Gastrocnemius medialis (tissue), 4 donors: ENCODE results near the gene MYCN.

Source experiments
- POLR2A ChIP-seq, 2 donors: fragments of 450-650 bp; IDR thresholded peaks; one replicate each; pipeline ENCODE4 v1.6.1; 2017; ENCODE audit warnings: antibody characterized with exemption in 2 of 2, mild to moderate bottlenecking in 2 of 2, moderate library complexity in 2 of 2
- TF ChIP-seq, protein P1 (sequence below), 5 experiments: fragments of 450-650 bp in 3 of 5; fragments of 200-600 bp in 2 of 5; sonication (generic) in 2 of 5; IDR thresholded peaks in 4 of 5; conservative IDR thresholded peaks in 1 of 5; 1 replicate in 4 of 5; 2 replicates in 1 of 5; pipeline ENCODE4 v1.5.1; 2016 to 2019; ENCODE audit warnings: antibody characterized with exemption in 5 of 5, mild to moderate bottlenecking in 3 of 5, moderate library complexity in 3 of 5

DNA sequence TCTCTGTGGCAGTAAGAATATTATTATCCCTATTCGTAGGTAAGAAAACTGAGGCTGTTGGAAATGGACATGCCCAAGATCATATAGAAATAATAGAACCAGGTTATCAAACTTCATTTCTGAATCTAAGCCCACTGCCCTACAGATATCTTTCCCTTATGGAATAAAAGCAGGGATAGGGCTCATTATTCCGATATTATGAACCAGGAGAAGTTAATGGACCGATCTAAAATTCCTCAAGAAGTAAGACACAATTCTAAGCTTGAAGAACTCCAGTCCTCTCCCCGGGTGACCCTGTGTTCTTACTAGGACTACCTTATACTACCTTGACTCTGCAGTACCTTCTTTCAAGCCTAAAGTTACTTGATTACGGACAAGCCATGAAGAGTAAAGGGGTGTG, 8.4 kb upstream of the MYCN start:
- no peak for TF ChIP-seq POLR2A (IDR thresholded peaks at IDR 0.05)
- TF ChIP-seq, protein P1, sequence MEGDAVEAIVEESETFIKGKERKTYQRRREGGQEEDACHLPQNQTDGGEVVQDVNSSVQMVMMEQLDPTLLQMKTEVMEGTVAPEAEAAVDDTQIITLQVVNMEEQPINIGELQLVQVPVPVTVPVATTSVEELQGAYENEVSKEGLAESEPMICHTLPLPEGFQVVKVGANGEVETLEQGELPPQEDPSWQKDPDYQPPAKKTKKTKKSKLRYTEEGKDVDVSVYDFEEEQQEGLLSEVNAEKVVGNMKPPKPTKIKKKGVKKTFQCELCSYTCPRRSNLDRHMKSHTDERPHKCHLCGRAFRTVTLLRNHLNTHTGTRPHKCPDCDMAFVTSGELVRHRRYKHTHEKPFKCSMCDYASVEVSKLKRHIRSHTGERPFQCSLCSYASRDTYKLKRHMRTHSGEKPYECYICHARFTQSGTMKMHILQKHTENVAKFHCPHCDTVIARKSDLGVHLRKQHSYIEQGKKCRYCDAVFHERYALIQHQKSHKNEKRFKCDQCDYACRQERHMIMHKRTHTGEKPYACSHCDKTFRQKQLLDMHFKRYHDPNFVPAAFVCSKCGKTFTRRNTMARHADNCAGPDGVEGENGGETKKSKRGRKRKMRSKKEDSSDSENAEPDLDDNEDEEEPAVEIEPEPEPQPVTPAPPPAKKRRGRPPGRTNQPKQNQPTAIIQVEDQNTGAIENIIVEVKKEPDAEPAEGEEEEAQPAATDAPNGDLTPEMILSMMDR (IDR thresholded peaks at IDR 0.05 in 4 of 5, conservative IDR thresholded peaks at IDR 0.05 in 1 of 5): no peak
